GM19452 (cell line): ENCODE results near the gene RAB33A.

Source experiments
- ATAC-seq: cut with Tn5 transposase; IDR thresholded peaks from one replicate; pipeline ENCODE4 v1.9.1; 2021; ENCODE audit not compliant: unreplicated experiment

Gene RAB33A

GRCh38 chrX:130171446-130172126, at the start of gene RAB33A:
Gene RAB33A, plus strand, starts transcription at chrX:130171962. Its CDS starts 101 bp downstream, at chrX:130172063.
- no peak for ATAC-seq

GRCh38 chrX:130124577-130124976, 47.2 kb upstream of the RAB33A start:
- ATAC-seq = no peak

- no peak for ATAC-seq
Measured at GRCh38 chrX:130125091-130125874, 46.5 kb upstream of the RAB33A start.

- no peak for ATAC-seq
Measured at GRCh38 chrX:130130990-130131389, 40.8 kb upstream of the RAB33A start.

- ATAC-seq = no peak
Measured at GRCh38 chrX:130136496-130136895, 35.3 kb upstream of the RAB33A start.

GRCh38 chrX:130136961-130137360, 34.8 kb upstream of the RAB33A start:
- no peak for ATAC-seq

GRCh38 chrX:130139474-130140201, 32.1 kb upstream of the RAB33A start:
- ATAC-seq = no peak

- ATAC-seq = no peak
Measured at GRCh38 chrX:130144509-130144908, 27.3 kb upstream of the RAB33A start.

- ATAC-seq = no peak
Measured at GRCh38 chrX:130145123-130145522, 26.6 kb upstream of the RAB33A start.

GRCh38 chrX:130147631-130148030, 24.1 kb upstream of the RAB33A start:
- no peak for ATAC-seq

- no peak for ATAC-seq
Measured at GRCh38 chrX:130155564-130155963, 16.2 kb upstream of the RAB33A start.

- no peak for ATAC-seq
Measured at GRCh38 chrX:130158311-130158710, 13.5 kb upstream of the RAB33A start.

GRCh38 chrX:130159776-130160175, 12.0 kb upstream of the RAB33A start:
- no peak for ATAC-seq

GRCh38 chrX:130162094-130162735, 9.5 kb upstream of the RAB33A start:
- ATAC-seq = no peak

- ATAC-seq = no peak
Measured at GRCh38 chrX:130163398-130163797, 8.4 kb upstream of the RAB33A start.

- ATAC-seq = no peak
Measured at GRCh38 chrX:130165181-130165702, 6.5 kb upstream of the RAB33A start.

- ATAC-seq = peak; percentile 84
Measured at GRCh38 chrX:130165703-130166502, 5.9 kb upstream of the RAB33A start, which contains the start of gene AIFM1. Gene AIFM1, minus strand, starts transcription at chrX:130165841. Its CDS starts 185 bp downstream, at chrX:130165656.

GRCh38 chrX:130166503-130166777, 5.3 kb upstream of the RAB33A start:
- ATAC-seq = no peak

GRCh38 chrX:130167040-130167439, 4.7 kb upstream of the RAB33A start:
- ATAC-seq = no peak

GRCh38 chrX:130170752-130171445, 863 bp upstream of the RAB33A start:
- ATAC-seq = peak; percentile 66
